22Rv1 (cell line): ENCODE results near the gene PDLIM5.

Source experiments
- H3K27ac ChIP-seq: fragments of 450-650 bp; 2 replicates; pipeline ENCODE4 v1.5.1; 2017
- CTCF ChIP-seq: fragments of 450-650 bp; IDR thresholded peaks from 2 replicates; pipeline ENCODE4 v1.5.1; 2017; ENCODE audit warnings: mild to moderate bottlenecking
- ZFX ChIP-seq: fragments of 450-650 bp; IDR thresholded peaks from 2 replicates; pipeline ENCODE4 v1.6.1; 2017; ENCODE audit warnings: antibody characterized with exemption, borderline replicate concordance

PDLIM5 gene

GRCh38 chr4:94414907-94415306 lies 36.8 kb upstream of the PDLIM5 start:
- TF ChIP-seq ZFX (no peak), CTCF (no peak)
- no peak overlapping the region for H3K27ac ChIP-seq

- TF ChIP-seq ZFX = no peak
- no peak for TF ChIP-seq CTCF
- no peak overlapping the region for H3K27ac ChIP-seq
These were observed 36.3 kb upstream of the PDLIM5 start for GRCh38 chr4:94415448-94415847.

- no peak overlapping the region for H3K27ac ChIP-seq
- TF ChIP-seq ZFX = no peak
- no peak for TF ChIP-seq CTCF
These were observed 35.4 kb upstream of the PDLIM5 start for GRCh38 chr4:94416335-94416734.

- no peak for TF ChIP-seq CTCF
- no peak for TF ChIP-seq ZFX
- H3K27ac ChIP-seq = no peak overlapping the region
These were observed 34.8 kb upstream of the PDLIM5 start for GRCh38 chr4:94416981-94417380.

- H3K27ac ChIP-seq = no peak overlapping the region
- no peak for TF ChIP-seq ZFX
- TF ChIP-seq CTCF = no peak
These were observed 32.2 kb upstream of the PDLIM5 start for GRCh38 chr4:94419549-94419948.

- TF ChIP-seq CTCF = no peak
- no peak for TF ChIP-seq ZFX
- no peak overlapping the region for H3K27ac ChIP-seq
These were observed 31.8 kb upstream of the PDLIM5 start for GRCh38 chr4:94419956-94420355.

GRCh38 chr4:94420356-94420755 lies 31.4 kb upstream of the PDLIM5 start:
- TF ChIP-seq ZFX (no peak), CTCF (no peak)

More at GRCh38 chr4:94420356-94420755, 31.4 kb upstream of the PDLIM5 start:
- H3K27ac ChIP-seq = no peak overlapping the region
